ENCODE results near the gene TMPRSS4. TPM values are rescaled to one million over a fixed set of nuclear protein-coding genes. Genes with fewer than 3 reads are reported as not detected.

The TMPRSS4 gene
- total RNA-seq, 1 experiment from 2014 or later: not detected

GRCh38 chr11:118092907-118093571 lies 16.2 kb downstream of the TMPRSS4 start:
- Histone ChIP-seq H4K8ac (replicated peaks; ENCODE audit: insufficient read length, low read depth, low read length) (no peak overlapping the region), H3K23me2 (ENCODE audit: insufficient read length, low read depth, low read length, poor library complexity, severe bottlenecking) (no peaks in the 10 kb centered on the region), H3K14ac (ENCODE audit: insufficient read depth, low read length) (no peak overlapping the region), H2AK5ac (ENCODE audit: insufficient read length, low read length) (no peak overlapping the region), H3K23ac (ENCODE audit: insufficient read length, low read depth, low read length) (no peak overlapping the region), H3K56ac (ENCODE audit: insufficient read length, low read depth, low read length) (no peak overlapping the region), H3K79me2 (ENCODE audit: insufficient read depth, low read length) (no peaks in the 10 kb centered on the region), H2BK120ac (ENCODE audit: low read depth, low read length, poor library complexity, severe bottlenecking) (no peak overlapping the region), H4K5ac (ENCODE audit: insufficient read length, low read depth, low read length) (no peak overlapping the region), H2BK5ac (ENCODE audit: insufficient read length, low read length) (no peak overlapping the region), H3K27ac (ENCODE audit: insufficient read length, low read depth, low read length) (no peak overlapping the region), H4K20me1 (ENCODE audit: control insufficient read depth, insufficient read depth, insufficient read length) (no peaks in the 10 kb centered on the region), H2BK20ac (ENCODE audit: low read depth, low read length, poor library complexity, severe bottlenecking) (no peak overlapping the region), H2BK12ac (ENCODE audit: insufficient read length, low read depth, low read length) (no peak overlapping the region), H3K4ac (ENCODE audit: low read depth, low read length) (no peak overlapping the region), H2AFZ (ENCODE audit: low read length) (no peak overlapping the region), H3K4me2 (ENCODE audit: insufficient read depth, insufficient read length, low read length) (no peak overlapping the region), H3K9me3 (ENCODE audit: control insufficient read depth, low read depth, low read length) (no peaks in the 10 kb centered on the region), H3K4me1 (ENCODE audit: insufficient read depth, low read length) (no peaks in the 10 kb centered on the region), H3K79me1 (ENCODE audit: insufficient read depth, low read depth, low read length, poor library complexity, severe bottlenecking) (no peaks in the 10 kb centered on the region), H3K18ac (ENCODE audit: insufficient read length, low read depth, low read length) (no peak overlapping the region), H3T11ph (ENCODE audit: low read length) (no peak overlapping the region), H2BK15ac (ENCODE audit: low read depth, low read length) (no peak overlapping the region), H3K27me3 (ENCODE audit: insufficient read depth, low read length) (no peaks in the 10 kb centered on the region; the same call in 1 of the 2 replicates), H4K91ac (ENCODE audit: insufficient read length, low read depth, low read length) (no peak overlapping the region), H3K9ac (ENCODE audit: extremely low read depth, insufficient read length, low read length) (no peak overlapping the region)
- no peak overlapping the region for H3K4me3 Mint-ChIP-seq
- no peak for DNase-seq
- 0 out of 7 replicates have a peak overlapping the region, but pooled peaks of 1 of the 3 experiments have one; percentile 20 for H3K27ac Mint-ChIP-seq
- H3K9me3 Mint-ChIP-seq: peaks cover 0 to under 1% of the 10 kb centered on the region in 2 experiments; a peak in 1 of 5 replicates
- peaks cover 12% of the 10 kb centered on the region for H3K27me3 Mint-ChIP-seq (ENCODE audit: low read depth)
- H3K4me1 Mint-ChIP-seq: peaks cover 0 to 9% of the 10 kb centered on the region in 2 experiments; a peak in 3 of 4 replicates
- no peaks in the 10 kb centered on the region for H3K36me3 Mint-ChIP-seq (ENCODE audit: insufficient read depth in 1 of 3, low read depth in 3 of 3)
- no peak for TF ChIP-seq CTCF (conservative IDR thresholded peaks at IDR 0.05)
- no CpG with 5 or more reads among the region's 8 CpGs for WGBS (ENCODE audit: extremely low coverage, insufficient read length, low lambda C conversion rate)
